ENCODE data around the gene ASTN2.

GRCh38 chr9:117122102-117122501, 292.8 kb downstream of the ASTN2 start:
- TF ChIP-seq CTCF (conservative IDR thresholded peaks at IDR 0.05; ENCODE audit: low read depth in 2 of 2) (no peak), EZH2 (IDR thresholded peaks at IDR 0.05; ENCODE audit: low read depth, unreplicated experiment) (no peak), POLR2AphosphoS5 (IDR thresholded peaks at IDR 0.05; ENCODE audit: low read depth) (no peak), REST (IDR thresholded peaks at IDR 0.05; ENCODE audit: unreplicated experiment) (no peak), CREB1 (CRISPR knock-in tag; IDR thresholded peaks at IDR 0.05; ENCODE audit: low read depth) (no peak), EZH2phosphoT487 (IDR thresholded peaks at IDR 0.05; ENCODE audit: unreplicated experiment) (no peak), ETS1 (IDR thresholded peaks at IDR 0.05) (no peak), ZNF331 (CRISPR knock-in tag; IDR thresholded peaks at IDR 0.05; ENCODE audit: low read depth) (no peak), NANOG (IDR thresholded peaks at IDR 0.05; ENCODE audit: borderline replicate concordance) (no peak)

Data from GM23338 (cell line).